Measurements from ENCODE around the gene S100A11. TPM values are rescaled to one million over a fixed set of nuclear protein-coding genes. Genes with fewer than 3 reads are reported as not detected.

The S100A11 gene
- total and polyA plus RNA-seq, 9 of the 15 experiments (the other 6 are each of a cell fraction or from before 2014, with no cell fraction given): 131 to 808 (median 235) TPM

GRCh38 chr1:152039886-152040285 lies 3.1 kb upstream of the S100A11 start:
- Histone ChIP-seq H4K20me1 (replicated peaks; ENCODE audit: control insufficient read depth, insufficient read depth, low read length) (no peaks in the 10 kb centered on the region), H3K79me2 (ENCODE audit: control insufficient read depth, insufficient read depth, low read length) (peaks cover 19% of the 10 kb centered on the region), H3K9me1 (ENCODE audit: control insufficient read depth, insufficient read depth, low read length) (no peaks in the 10 kb centered on the region), H3K27me3 (ENCODE audit: control insufficient read depth in 2 of 2, insufficient read depth in 2 of 2, low read length in 2 of 2) (no peaks in the 10 kb centered on the region), H3K4me1 (replicated peaks in 1 of 2; ENCODE audit: control insufficient read depth in 2 of 2, insufficient read depth in 2 of 2, low read length in 2 of 2) (peaks cover 20 to 23% of the 10 kb centered on the region in 2 experiments), H3K36me3 (ENCODE audit: control insufficient read depth, insufficient read depth, low read length) (no peaks in the 10 kb centered on the region), H3K9ac (ENCODE audit: insufficient read depth in 1 of 2, low read depth in 2 of 2, low read length in 2 of 2) (peak overlapping the region in 1 of 2 experiments; percentile 76; a peak in 1 of 4 replicates), H3K9me3 (replicated peaks; ENCODE audit: control insufficient read depth, insufficient read depth, low read depth, low read length) (no peaks in the 10 kb centered on the region), H3K27ac (ENCODE audit: extremely low read depth, low read depth, low read length) (no peak overlapping the region), H3K4me2 (ENCODE audit: insufficient read depth, low read length) (peak overlapping the region; percentile 5; the same call in 1 of the 2 replicates), H3K4me3 (no peak overlapping the region), H2AFZ (ENCODE audit: low read depth, low read length) (peak overlapping the region; percentile 58)
- in situ Hi-C loops (cut with MboI) (no loop called here), intact Hi-C loops (cut with micrococcal nuclease) (no loop called here)
- DNase-seq (ENCODE audit: extremely low read depth in 1 of 4, low spot score in 3 of 4) (peak in 2 of 4 experiments; percentile 18 to 51), FAIRE-seq (peak; percentile 6), ATAC-seq (no peak)
- 0% methylated on average over 1 of the region's 1 CpG for WGBS (ENCODE audit: insufficient coverage, low coverage, missing lambda C conversion rate)
- ChIA-PET CTCF (ENCODE audit: low intra/inter-chr PET ratio) (no interaction called here), POLR2A (interaction anchor here (0.6 to 0.8 kb wide), 4 partner anchors 11 to 57 kb away, joined by 3 read pairs; no protein-coding TSS in a partner anchor)
- TF ChIP-seq ZSCAN32 (CRISPR knock-in tag; IDR thresholded peaks at IDR 0.05): no peak
- TF ChIP-seq ZNF586 (CRISPR knock-in tag; conservative IDR thresholded peaks at IDR 0.05): no peak
- TF ChIP-seq ZNF133 (CRISPR knock-in tag; IDR thresholded peaks at IDR 0.05): no peak
- TF ChIP-seq, protein P1, sequence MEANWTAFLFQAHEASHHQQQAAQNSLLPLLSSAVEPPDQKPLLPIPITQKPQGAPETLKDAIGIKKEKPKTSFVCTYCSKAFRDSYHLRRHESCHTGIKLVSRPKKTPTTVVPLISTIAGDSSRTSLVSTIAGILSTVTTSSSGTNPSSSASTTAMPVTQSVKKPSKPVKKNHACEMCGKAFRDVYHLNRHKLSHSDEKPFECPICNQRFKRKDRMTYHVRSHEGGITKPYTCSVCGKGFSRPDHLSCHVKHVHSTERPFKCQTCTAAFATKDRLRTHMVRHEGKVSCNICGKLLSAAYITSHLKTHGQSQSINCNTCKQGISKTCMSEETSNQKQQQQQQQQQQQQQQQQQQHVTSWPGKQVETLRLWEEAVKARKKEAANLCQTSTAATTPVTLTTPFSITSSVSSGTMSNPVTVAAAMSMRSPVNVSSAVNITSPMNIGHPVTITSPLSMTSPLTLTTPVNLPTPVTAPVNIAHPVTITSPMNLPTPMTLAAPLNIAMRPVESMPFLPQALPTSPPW (CRISPR knock-in tag; IDR thresholded peaks at IDR 0.05): 0 out of 2 replicates have a peak, but pooled peaks have one; percentile 10
- peak; percentile 22; the same call in 1 of the 2 replicates for TF ChIP-seq PKNOX1 (IDR thresholded peaks at IDR 0.05)
- TF ChIP-seq MEIS2 (IDR thresholded peaks at IDR 0.05; ENCODE audit: partially characterized antibody): peak; percentile 46
- no TSS peak for BruUV-seq (replicated peaks)
